ENCODE results near the gene QKI.

DNA sequence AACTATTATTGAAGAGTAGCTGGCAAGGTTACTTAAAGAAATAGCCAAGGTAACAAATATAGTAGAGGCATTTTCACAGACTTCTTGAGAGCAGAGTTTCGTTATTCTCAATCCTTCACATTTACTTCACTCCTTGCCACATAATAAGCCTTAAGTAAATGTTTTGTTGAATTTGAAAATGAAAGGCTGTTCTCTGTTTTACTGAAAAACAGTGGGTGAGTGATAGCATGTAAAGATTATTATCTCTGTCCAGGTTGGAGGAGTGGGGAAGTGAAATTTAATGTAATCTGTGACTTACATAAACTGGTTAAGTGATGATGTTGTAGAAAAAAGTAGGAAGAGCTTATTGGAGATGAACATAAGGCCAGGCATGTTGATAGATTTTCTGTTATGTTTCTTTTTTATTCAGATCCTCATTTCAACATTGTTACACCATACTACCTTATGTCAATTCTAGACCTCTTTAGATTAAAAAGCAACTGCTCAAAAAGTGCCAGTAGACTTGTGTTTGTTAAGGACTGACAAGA lies 55.0 kb downstream of the QKI start:
- no peak for TF ChIP-seq POLR2A (IDR thresholded peaks at IDR 0.05)
- TF ChIP-seq, protein P1, sequence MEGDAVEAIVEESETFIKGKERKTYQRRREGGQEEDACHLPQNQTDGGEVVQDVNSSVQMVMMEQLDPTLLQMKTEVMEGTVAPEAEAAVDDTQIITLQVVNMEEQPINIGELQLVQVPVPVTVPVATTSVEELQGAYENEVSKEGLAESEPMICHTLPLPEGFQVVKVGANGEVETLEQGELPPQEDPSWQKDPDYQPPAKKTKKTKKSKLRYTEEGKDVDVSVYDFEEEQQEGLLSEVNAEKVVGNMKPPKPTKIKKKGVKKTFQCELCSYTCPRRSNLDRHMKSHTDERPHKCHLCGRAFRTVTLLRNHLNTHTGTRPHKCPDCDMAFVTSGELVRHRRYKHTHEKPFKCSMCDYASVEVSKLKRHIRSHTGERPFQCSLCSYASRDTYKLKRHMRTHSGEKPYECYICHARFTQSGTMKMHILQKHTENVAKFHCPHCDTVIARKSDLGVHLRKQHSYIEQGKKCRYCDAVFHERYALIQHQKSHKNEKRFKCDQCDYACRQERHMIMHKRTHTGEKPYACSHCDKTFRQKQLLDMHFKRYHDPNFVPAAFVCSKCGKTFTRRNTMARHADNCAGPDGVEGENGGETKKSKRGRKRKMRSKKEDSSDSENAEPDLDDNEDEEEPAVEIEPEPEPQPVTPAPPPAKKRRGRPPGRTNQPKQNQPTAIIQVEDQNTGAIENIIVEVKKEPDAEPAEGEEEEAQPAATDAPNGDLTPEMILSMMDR (IDR thresholded peaks at IDR 0.05) = no peak
